SU-DHL-6 (cell line): ENCODE results near the gene LDB2.

Experiments used
- H2AFZ ChIP-seq: fragments of 200-600 bp; sonication (generic); 2 replicates; pipeline ENCODE4 v1.6.1; 2014; ENCODE audit warnings: low read depth, mild to moderate bottlenecking, moderate library complexity, mixed read lengths, antibody characterized with exemption, low read length; ENCODE audit not compliant: severe bottlenecking
- H3F3A ChIP-seq: fragments of 200-600 bp; shearing (Covaris generic); 2 replicates; pipeline ENCODE4 v1.6.0; 2016; ENCODE audit warnings: antibody characterized with exemption, mild to moderate bottlenecking; ENCODE audit not compliant: insufficient read depth
- H3K27ac ChIP-seq: fragments of 200-600 bp; sonication (generic); 2 replicates; pipeline ENCODE4 v1.5.1; 2016; ENCODE audit warnings: low read depth, mild to moderate bottlenecking, low read length, moderate library complexity, mixed read lengths
- H3K27me3 ChIP-seq: fragments of 200-600 bp; sonication (generic), shearing (Covaris generic); 2 replicates; pipeline ENCODE4 v1.6.0; 2014; ENCODE audit warnings: mild to moderate bottlenecking, low read length
- H3K36me3 ChIP-seq: fragments of 200-600 bp; sonication (generic); 2 replicates; pipeline ENCODE4 v1.6.1; 2014; ENCODE audit warnings: mild to moderate bottlenecking, low read length, mixed read lengths
- H3K4me2 ChIP-seq: fragments of 300-600, 200-600 bp; shearing (Covaris generic), sonication (generic); 2 replicates; pipeline ENCODE4 v1.6.0; 2014; ENCODE audit warnings: low read length, low read depth, mild to moderate bottlenecking; ENCODE audit not compliant: poor library complexity, severe bottlenecking
- H3K4me3 ChIP-seq: fragments of 200-600 bp; sonication (generic); 2 replicates; pipeline ENCODE4 v1.5.1; 2014; ENCODE audit warnings: antibody characterized with exemption, low read length, mild to moderate bottlenecking, mixed read lengths; ENCODE audit not compliant: insufficient read depth, poor library complexity, severe bottlenecking
- H3K79me2 ChIP-seq: fragments of 200-600 bp; sonication (generic); 2 replicates; pipeline ENCODE4 v1.6.1; 2014; ENCODE audit warnings: mild to moderate bottlenecking, low read length, moderate library complexity; ENCODE audit not compliant: insufficient read depth
- H3K9ac ChIP-seq: fragments of 200-600 bp; sonication (generic); 2 replicates; pipeline ENCODE4 v1.7.0; 2014; ENCODE audit warnings: mild to moderate bottlenecking, low read length
- H3K9me2 ChIP-seq: fragments of 200-600 bp; sonication (generic); replicated peaks from 2 replicates; pipeline ENCODE4 v1.6.1; 2014; ENCODE audit warnings: low read length; ENCODE audit not compliant: insufficient read depth
- H3K9me3 ChIP-seq: fragments of 200-600 bp; sonication (generic); 2 replicates; pipeline ENCODE4 v1.6.1; 2014; ENCODE audit warnings: low read length, mixed read lengths; ENCODE audit not compliant: insufficient read depth
- H4K20me1 ChIP-seq: fragments of 200-600 bp; sonication (generic); 2 replicates; pipeline ENCODE4 v1.6.1; 2014; ENCODE audit warnings: low read depth, mild to moderate bottlenecking, antibody characterized with exemption, low read length, moderate library complexity, mixed read lengths
- EZH2phosphoT487 ChIP-seq: fragments of 200-600 bp; sonication (generic), shearing (Covaris generic); conservative IDR thresholded peaks from 2 replicates; pipeline ENCODE4 v1.6.1; 2018; ENCODE audit warnings: mild to moderate bottlenecking, antibody characterized with exemption, low read length, moderate library complexity, mixed read lengths
- TF ChIP-seq, protein P1 (sequence below): fragments of 200-600 bp; sonication (generic); IDR thresholded peaks from one replicate; pipeline ENCODE4 v1.5.1; 2017; ENCODE audit warnings: antibody characterized with exemption, mild to moderate bottlenecking, low read length, moderate library complexity; ENCODE audit not compliant: insufficient read depth, poor library complexity, severe bottlenecking

LDB2 gene

GRCh38 chr4:16764622-16765021 lies 133.8 kb downstream of the LDB2 start:
- no peaks in the 10 kb centered on the region for H3F3A ChIP-seq
- H3K4me2 ChIP-seq: no peak overlapping the region

GRCh38 chr4:16760617-16761363 lies 137.7 kb downstream of the LDB2 start:
- Histone ChIP-seq H3K27me3 (no peaks in the 10 kb centered on the region), H3K36me3 (no peaks in the 10 kb centered on the region), H2AFZ (no peak overlapping the region), H3K9me2 (no peaks in the 10 kb centered on the region), H3K4me2 (no peak overlapping the region), H3K4me3 (no peak overlapping the region), H4K20me1 (no peaks in the 10 kb centered on the region), H3K9ac (no peak overlapping the region), H3K79me2 (no peaks in the 10 kb centered on the region), H3K9me3 (no peaks in the 10 kb centered on the region), H3K27ac (no peak overlapping the region), H3F3A (no peaks in the 10 kb centered on the region)
- TF ChIP-seq, protein P1, sequence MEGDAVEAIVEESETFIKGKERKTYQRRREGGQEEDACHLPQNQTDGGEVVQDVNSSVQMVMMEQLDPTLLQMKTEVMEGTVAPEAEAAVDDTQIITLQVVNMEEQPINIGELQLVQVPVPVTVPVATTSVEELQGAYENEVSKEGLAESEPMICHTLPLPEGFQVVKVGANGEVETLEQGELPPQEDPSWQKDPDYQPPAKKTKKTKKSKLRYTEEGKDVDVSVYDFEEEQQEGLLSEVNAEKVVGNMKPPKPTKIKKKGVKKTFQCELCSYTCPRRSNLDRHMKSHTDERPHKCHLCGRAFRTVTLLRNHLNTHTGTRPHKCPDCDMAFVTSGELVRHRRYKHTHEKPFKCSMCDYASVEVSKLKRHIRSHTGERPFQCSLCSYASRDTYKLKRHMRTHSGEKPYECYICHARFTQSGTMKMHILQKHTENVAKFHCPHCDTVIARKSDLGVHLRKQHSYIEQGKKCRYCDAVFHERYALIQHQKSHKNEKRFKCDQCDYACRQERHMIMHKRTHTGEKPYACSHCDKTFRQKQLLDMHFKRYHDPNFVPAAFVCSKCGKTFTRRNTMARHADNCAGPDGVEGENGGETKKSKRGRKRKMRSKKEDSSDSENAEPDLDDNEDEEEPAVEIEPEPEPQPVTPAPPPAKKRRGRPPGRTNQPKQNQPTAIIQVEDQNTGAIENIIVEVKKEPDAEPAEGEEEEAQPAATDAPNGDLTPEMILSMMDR: no peak
- TF ChIP-seq EZH2phosphoT487: no peak

More at GRCh38 chr4:16764622-16765021, 133.8 kb downstream of the LDB2 start:
- H3K9me3 ChIP-seq: no peaks in the 10 kb centered on the region
- no peaks in the 10 kb centered on the region for H3K79me2 ChIP-seq
- TF ChIP-seq, protein P1: no peak
- TF ChIP-seq EZH2phosphoT487: no peak
- H2AFZ ChIP-seq: no peak overlapping the region
- H3K36me3 ChIP-seq: no peaks in the 10 kb centered on the region
- no peak overlapping the region for H3K9ac ChIP-seq
- H3K27ac ChIP-seq: no peak overlapping the region
- no peaks in the 10 kb centered on the region for H3K9me2 ChIP-seq
- H4K20me1 ChIP-seq: no peaks in the 10 kb centered on the region
- H3K4me3 ChIP-seq: no peak overlapping the region
- no peaks in the 10 kb centered on the region for H3K27me3 ChIP-seq

- H3K79me2 ChIP-seq: no peaks in the 10 kb centered on the region
- no peak for TF ChIP-seq EZH2phosphoT487
- TF ChIP-seq, protein P1: no peak
- no peaks in the 10 kb centered on the region for H3F3A ChIP-seq
- no peaks in the 10 kb centered on the region for H4K20me1 ChIP-seq
- H3K9ac ChIP-seq: no peak overlapping the region
- H3K9me2 ChIP-seq: no peaks in the 10 kb centered on the region
- H3K27me3 ChIP-seq: no peaks in the 10 kb centered on the region
- H2AFZ ChIP-seq: no peak overlapping the region
- no peak overlapping the region for H3K4me2 ChIP-seq
- H3K4me3 ChIP-seq: no peak overlapping the region
- H3K9me3 ChIP-seq: no peaks in the 10 kb centered on the region
- no peak overlapping the region for H3K27ac ChIP-seq
- H3K36me3 ChIP-seq: no peaks in the 10 kb centered on the region
Observed at GRCh38 chr4:16759931-16760582, 138.4 kb downstream of the LDB2 start.
